HUES6 (cell line): Measurements from ENCODE around the gene HEATR5B.

Source experiments
- H3K27ac ChIP-seq: 2 replicates; pipeline ENCODE4 v1.7.0; 2013; ENCODE audit warnings: low read depth, mild to moderate bottlenecking, low read length, inconsistent platforms
- H3K27me3 ChIP-seq: 2 replicates; pipeline ENCODE4 v1.6.1; 2013; ENCODE audit warnings: low read length; ENCODE audit not compliant: control insufficient read depth, insufficient read depth
- H3K36me3 ChIP-seq: 2 replicates; pipeline ENCODE4 v1.6.1; 2013; ENCODE audit warnings: low read length; ENCODE audit not compliant: control insufficient read depth, insufficient read depth
- H3K4me1 ChIP-seq: 2 replicates; pipeline ENCODE4 v1.6.1; 2013; ENCODE audit warnings: low read length; ENCODE audit not compliant: control insufficient read depth, insufficient read depth
- H3K4me3 ChIP-seq: 2 replicates; pipeline ENCODE4 v1.5.1; 2013; ENCODE audit warnings: low read depth, low read length
- H3K9ac ChIP-seq: one replicate; pipeline ENCODE4 v1.6.1; 2013; ENCODE audit warnings: mild to moderate bottlenecking, low read length
- H3K9me3 ChIP-seq: 2 replicates; pipeline ENCODE4 v1.6.1; 2013; ENCODE audit warnings: low read depth, low read length; ENCODE audit not compliant: control insufficient read depth, insufficient read depth

HEATR5B gene

GRCh38 chr2:37102588-37102987 lies 18.4 kb upstream of the HEATR5B start:
- H3K27ac ChIP-seq = no peak overlapping the region
- H3K36me3 ChIP-seq = peaks cover 49% of the 10 kb centered on the region
- H3K9me3 ChIP-seq = no peaks in the 10 kb centered on the region
- H3K9ac ChIP-seq = no peak overlapping the region
- H3K4me3 ChIP-seq = no peak overlapping the region
- H3K27me3 ChIP-seq = no peaks in the 10 kb centered on the region
- H3K4me1 ChIP-seq = peaks cover 8% of the 10 kb centered on the region

GRCh38 chr2:37100054-37100453 lies 15.9 kb upstream of the HEATR5B start:
- Histone ChIP-seq H3K4me3 (no peak overlapping the region), H3K4me1 (no peaks in the 10 kb centered on the region), H3K27me3 (no peaks in the 10 kb centered on the region), H3K36me3 (peaks cover 28% of the 10 kb centered on the region), H3K27ac (no peak overlapping the region), H3K9me3 (no peaks in the 10 kb centered on the region), H3K9ac (no peak overlapping the region)

DNA sequence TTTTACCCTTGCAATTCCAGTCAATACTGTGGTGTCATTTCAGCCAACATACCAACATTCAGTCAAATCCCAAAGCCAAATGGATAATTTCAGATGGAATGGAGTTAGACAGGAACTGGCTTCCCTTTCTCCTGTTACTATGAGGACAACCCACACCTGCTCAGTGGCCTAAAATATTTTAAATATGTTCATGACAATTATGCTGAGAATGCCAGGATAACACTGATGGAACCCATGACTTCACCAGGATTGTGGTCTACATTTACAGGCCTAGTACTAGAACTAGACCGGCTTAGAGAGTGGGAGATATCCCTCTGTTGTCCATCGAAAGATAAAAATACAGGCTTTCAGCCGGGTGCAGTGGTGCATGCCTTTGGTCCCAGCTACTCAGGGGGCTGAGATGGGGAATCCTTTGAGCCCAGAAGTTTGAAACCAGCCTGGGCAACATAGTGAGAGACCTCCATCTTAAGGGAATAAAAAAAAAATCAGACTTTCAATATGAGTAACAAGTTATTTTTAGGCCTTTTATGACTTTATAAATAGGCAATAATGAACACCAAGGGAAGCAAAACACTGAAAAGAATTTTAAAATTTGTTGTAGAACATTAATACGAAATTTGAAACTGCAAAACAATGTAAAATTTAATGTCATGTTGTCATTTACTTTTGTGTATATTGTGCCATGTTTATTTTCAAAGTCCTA lies 14.4 kb upstream of the HEATR5B start:
- Histone ChIP-seq H3K9me3 (no peaks in the 10 kb centered on the region), H3K9ac (no peak overlapping the region), H3K27ac (no peak overlapping the region), H3K36me3 (peaks cover 32% of the 10 kb centered on the region), H3K4me3 (no peak overlapping the region), H3K4me1 (no peaks in the 10 kb centered on the region), H3K27me3 (no peaks in the 10 kb centered on the region)

DNA sequence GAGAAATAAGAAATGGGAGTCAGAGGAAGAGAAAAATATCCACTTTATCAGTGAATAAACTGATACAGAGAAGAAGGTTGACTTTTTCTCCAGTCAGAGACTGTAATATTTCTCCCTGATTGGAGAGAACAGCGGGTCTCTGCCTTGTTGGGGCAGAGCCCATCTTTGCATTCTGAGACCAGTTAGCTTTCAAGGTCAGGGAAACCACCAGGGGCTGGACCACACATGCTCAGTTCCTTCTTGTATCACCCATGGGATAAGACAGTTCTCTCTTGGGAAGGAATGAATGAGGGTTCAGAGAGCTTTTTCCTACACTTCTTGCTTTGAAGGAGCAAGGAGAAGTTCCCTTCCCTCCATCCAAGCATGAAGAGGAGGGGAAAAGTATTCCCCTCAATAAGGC lies 12.4 kb upstream of the HEATR5B start:
- H3K4me1 ChIP-seq = no peaks in the 10 kb centered on the region
- no peak overlapping the region for H3K4me3 ChIP-seq
- H3K27me3 ChIP-seq = no peaks in the 10 kb centered on the region
- H3K9ac ChIP-seq = no peak overlapping the region
- H3K36me3 ChIP-seq = peaks cover 28% of the 10 kb centered on the region
- no peak overlapping the region for H3K27ac ChIP-seq
- no peaks in the 10 kb centered on the region for H3K9me3 ChIP-seq

- Histone ChIP-seq H3K4me1 (no peaks in the 10 kb centered on the region), H3K9me3 (no peaks in the 10 kb centered on the region), H3K27ac (no peak overlapping the region), H3K9ac (no peak overlapping the region), H3K27me3 (no peaks in the 10 kb centered on the region), H3K4me3 (no peak overlapping the region), H3K36me3 (peaks cover 17% of the 10 kb centered on the region)
Measured at GRCh38 chr2:37091873-37092272, 7.7 kb upstream of the HEATR5B start.

- H3K4me3 ChIP-seq = no peak overlapping the region
- no peaks in the 10 kb centered on the region for H3K27me3 ChIP-seq
- H3K27ac ChIP-seq = no peak overlapping the region
- H3K4me1 ChIP-seq = no peaks in the 10 kb centered on the region
- H3K36me3 ChIP-seq = peaks cover 17% of the 10 kb centered on the region
- H3K9me3 ChIP-seq = no peaks in the 10 kb centered on the region
- H3K9ac ChIP-seq = no peak overlapping the region
Measured at GRCh38 chr2:37090019-37090477, 5.9 kb upstream of the HEATR5B start.

DNA sequence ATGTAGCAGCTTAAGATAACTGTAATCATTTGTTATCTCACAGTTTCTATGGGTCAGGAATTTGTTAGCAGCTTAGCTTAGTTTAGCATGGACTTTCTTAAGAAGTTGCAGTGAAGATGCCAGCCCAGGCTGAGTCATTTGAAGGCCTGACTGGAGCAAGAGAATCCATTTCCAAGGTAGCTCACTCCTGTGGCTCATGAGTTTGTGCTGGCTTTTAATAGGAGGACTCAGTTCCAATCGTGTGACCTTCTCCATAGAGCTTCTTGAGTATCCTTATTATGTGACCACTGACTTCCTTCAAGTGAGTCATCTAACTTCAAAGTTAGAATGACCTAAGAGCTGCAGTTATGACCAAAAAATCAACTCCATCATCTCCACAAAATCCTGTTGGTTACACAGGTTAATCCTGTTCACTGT lies 1.6 kb upstream of the HEATR5B start:
- Histone ChIP-seq H3K27ac (no peak overlapping the region), H3K27me3 (no peaks in the 10 kb centered on the region), H3K4me1 (no peaks in the 10 kb centered on the region), H3K9me3 (no peaks in the 10 kb centered on the region), H3K36me3 (peaks cover 6% of the 10 kb centered on the region), H3K4me3 (no peak overlapping the region), H3K9ac (no peak overlapping the region)

DNA sequence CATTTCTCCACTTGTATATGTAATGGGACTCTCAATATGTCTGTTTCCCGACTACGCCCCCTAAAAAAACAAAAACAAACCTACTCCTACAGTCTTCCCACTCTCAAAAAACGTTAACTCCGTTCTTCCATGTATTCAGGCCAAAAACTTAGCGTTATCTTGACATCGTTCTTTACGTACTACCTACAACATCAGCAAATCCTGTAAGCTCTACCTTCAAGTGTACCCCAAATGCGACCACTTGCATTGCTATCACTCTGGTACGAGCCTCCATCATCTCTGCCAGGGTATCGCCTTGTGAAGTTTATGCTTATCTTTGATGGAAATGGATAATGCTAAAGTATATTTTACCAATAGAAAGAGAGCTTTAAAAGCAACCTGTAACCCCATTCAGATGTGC lies 625 bp upstream of the HEATR5B start:
- Histone ChIP-seq H3K27ac (no peak overlapping the region), H3K36me3 (peaks cover 6% of the 10 kb centered on the region), H3K4me1 (no peaks in the 10 kb centered on the region), H3K9ac (peak overlapping the region; percentile 61), H3K27me3 (no peaks in the 10 kb centered on the region), H3K4me3 (peak overlapping the region; percentile 92), H3K9me3 (no peaks in the 10 kb centered on the region)

GRCh38 chr2:37080689-37081088 lies 3.5 kb downstream of the HEATR5B start:
- H3K27ac ChIP-seq = no peak overlapping the region
- no peak overlapping the region for H3K9ac ChIP-seq
- peaks cover 20% of the 10 kb centered on the region for H3K36me3 ChIP-seq
- H3K4me1 ChIP-seq = no peaks in the 10 kb centered on the region
- no peaks in the 10 kb centered on the region for H3K9me3 ChIP-seq
- no peaks in the 10 kb centered on the region for H3K27me3 ChIP-seq
- no peak overlapping the region for H3K4me3 ChIP-seq

DNA sequence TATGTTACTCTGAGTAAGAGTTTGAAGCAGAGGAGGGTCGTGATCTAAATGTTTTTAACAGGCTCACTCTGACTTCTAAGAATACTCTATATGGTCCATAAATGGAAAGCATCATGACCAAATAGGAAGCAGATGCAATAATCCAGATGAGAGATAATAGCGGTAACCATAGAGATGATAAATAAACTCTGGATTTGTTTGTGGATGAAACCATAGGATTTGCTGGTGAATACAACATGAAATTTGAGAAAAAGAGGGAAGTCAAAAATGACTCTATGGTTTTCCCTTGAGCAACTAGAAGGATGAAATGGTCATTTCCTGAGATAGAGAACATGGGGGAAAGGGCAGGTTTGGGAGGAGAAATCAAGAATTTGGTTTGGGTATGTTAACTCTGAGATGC lies 3.9 kb downstream of the HEATR5B start:
- Histone ChIP-seq H3K27ac (no peak overlapping the region), H3K9ac (no peak overlapping the region), H3K27me3 (no peaks in the 10 kb centered on the region), H3K4me3 (no peak overlapping the region), H3K9me3 (no peaks in the 10 kb centered on the region), H3K4me1 (no peaks in the 10 kb centered on the region), H3K36me3 (peaks cover 24% of the 10 kb centered on the region)

GRCh38 chr2:37070931-37071330 lies 13.2 kb downstream of the HEATR5B start:
- H3K27me3 ChIP-seq = no peaks in the 10 kb centered on the region
- H3K4me1 ChIP-seq = no peaks in the 10 kb centered on the region
- no peaks in the 10 kb centered on the region for H3K9me3 ChIP-seq
- no peak overlapping the region for H3K4me3 ChIP-seq
- H3K27ac ChIP-seq = no peak overlapping the region
- no peak overlapping the region for H3K9ac ChIP-seq
- peaks cover 45% of the 10 kb centered on the region for H3K36me3 ChIP-seq
